8988T (cell line): Measurements from ENCODE around the gene VWA5B1.
"Not testable (repeated sequence)": the region's sequence is repeated elsewhere in the genome, so short reads cannot be mapped to it uniquely, and the experiment has no call there.

Source experiments
- DNase-seq: peaks from one replicate; pipeline ENCODE4 v3.0.0; 2011

Gene VWA5B1

GRCh38 chr1:20281801-20282200 is 8.9 kb upstream of the VWA5B1 start:
- DNase-seq, result no peak

DNA sequence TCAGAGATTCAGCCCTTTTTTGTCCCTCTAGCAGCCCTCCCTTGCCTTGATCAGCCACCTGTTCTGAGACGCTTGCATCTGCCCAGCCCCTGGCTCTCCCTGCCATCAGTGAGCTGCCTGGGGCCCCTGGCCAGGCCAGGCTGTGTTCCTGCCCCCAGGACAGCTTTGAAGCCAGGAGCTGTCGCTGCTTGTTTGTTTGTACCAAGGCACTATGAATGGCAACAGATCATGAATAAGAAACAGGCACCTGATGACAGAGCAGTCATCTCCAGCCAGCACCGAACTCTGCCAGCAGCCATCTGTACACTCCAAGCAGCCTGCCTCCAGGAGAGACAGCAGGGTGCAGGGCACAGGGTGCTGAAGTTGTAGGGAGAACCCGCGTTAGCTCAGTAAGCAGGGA is 8.1 kb upstream of the VWA5B1 start:
- no peak for DNase-seq

DNA sequence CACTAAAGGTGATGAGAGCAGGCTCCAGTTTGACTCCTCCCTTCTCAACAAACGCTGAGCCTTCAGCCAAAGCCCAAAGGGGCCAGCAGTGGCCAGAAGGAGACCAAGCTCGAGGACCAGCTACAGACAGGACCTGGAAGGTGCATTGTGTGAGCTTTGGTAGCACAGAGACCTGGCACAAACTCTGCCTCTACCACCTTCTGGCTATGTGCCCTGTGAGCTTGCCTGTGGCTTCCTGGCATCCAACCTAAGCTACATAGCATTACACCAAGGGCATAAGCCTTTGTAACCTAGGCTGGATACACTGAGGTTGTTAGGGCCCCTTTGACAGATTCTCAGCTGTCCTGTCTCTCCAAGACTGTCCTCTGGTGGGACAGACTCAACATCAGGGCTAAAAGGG is 6.6 kb upstream of the VWA5B1 start:
- no peak for DNase-seq

GRCh38 chr1:20284625-20285024 is 6.0 kb upstream of the VWA5B1 start:
- no peak for DNase-seq

DNA sequence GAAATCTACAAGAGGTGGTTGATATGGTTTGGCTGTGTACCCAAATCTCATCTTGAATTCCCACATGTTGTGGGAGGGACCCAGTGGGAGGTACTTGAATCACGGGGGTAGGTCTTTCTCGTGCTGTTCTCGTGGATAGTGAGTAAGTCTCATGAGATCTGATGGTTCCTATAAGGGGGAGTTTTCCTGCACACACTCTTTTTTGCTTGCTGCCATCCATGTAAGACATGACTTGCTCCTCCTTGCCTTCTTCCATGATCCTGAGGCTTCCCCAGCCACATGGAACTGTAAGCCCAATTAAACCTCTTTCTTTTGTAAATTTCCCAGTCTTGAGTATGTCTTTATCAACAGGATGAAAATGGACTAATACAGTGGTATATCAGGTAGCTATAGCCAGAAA is 5.2 kb upstream of the VWA5B1 start:
- DNase-seq, result no peak

DNA sequence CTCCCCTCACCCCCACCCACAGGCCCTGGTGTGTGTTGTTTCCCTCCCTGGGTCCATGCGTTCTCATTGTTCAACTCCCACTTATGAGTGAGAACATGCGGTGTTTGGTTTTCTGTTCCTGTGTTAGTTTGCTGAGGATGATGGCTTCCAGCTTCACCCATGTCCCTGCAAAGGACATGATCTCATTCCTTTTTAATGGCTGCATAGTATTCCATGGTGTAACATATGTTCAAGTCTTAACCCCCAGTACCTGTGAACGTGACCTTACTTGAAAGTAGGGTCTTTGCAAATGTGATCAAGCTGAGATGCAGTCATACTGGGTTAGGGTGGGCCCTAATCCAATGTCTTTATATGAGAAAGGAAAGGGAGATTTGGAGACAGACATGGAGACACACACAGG is 3.0 kb upstream of the VWA5B1 start:
- DNase-seq, result not testable (repeated sequence)

GRCh38 chr1:20291645-20292084 is 990 bp downstream of the VWA5B1 start:
- no peak for DNase-seq

DNA sequence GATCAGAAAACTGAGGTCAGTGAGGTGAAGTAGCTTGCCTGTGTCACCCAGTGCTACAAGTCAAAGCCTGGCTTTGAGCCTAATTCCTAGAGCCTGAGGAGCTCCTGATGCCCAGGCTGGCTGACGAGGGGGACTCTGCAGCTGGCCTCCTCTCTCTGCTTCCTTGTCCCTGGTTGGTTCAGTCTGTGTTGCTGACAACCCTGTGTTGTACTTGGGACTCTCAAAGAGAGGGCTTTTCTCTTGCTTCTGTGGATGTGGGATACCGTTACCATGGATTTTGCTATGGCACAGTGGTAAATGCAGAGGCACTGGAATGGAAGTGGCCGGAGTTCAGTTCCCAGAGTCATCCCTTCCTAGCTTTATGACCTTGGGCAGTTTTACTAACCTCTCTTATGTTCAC is 8.0 kb downstream of the VWA5B1 start:
- no peak for DNase-seq

DNA sequence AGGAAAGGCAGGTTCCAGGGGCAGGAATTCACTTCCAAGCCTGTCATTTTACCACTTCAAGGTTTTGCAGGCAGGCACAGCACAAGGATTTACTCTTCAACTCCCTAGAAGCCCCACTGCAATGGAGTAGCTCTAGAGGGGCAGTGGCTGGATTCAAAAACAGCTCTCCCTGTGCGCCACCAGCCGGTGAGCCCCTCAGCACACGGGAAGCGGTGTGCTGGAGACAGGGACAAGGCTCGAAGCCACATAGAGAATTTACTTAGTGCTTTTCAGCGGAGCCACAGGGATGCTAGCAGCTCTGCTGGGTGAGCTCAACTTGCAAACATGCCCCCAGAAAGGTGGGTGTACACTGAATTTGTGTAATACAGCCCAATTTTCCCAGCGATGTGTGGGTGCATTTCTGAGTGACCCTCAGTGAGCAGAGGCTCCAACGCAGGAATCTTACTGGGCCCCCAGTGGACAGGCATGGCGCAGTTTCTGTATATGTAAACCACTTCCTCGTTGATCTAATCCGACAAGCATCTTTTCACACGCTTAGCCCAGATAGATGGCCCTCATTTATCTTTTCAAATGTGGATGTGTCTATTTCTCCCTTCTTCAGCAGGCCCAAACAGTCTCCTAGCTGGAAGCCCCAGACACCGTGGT is 10.9 kb downstream of the VWA5B1 start:
- DNase-seq, result no peak

DNA sequence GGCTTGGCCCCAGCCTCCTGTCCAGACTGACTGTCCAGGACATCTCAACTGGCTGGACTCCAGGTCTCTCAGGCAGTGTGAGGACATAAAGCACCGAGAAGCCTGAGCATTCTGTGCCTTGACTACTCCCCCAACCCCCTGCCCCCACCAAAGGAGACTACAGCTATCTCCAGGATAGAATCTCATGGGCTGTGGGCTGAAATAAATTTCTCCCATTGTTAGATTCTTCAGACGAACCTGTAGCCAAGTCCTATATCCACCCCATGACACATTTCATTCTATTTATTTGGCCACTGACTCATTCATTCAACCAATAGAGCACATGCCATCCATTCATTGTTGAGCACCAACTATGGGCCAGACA is 11.4 kb downstream of the VWA5B1 start:
- DNase-seq, result no peak

DNA sequence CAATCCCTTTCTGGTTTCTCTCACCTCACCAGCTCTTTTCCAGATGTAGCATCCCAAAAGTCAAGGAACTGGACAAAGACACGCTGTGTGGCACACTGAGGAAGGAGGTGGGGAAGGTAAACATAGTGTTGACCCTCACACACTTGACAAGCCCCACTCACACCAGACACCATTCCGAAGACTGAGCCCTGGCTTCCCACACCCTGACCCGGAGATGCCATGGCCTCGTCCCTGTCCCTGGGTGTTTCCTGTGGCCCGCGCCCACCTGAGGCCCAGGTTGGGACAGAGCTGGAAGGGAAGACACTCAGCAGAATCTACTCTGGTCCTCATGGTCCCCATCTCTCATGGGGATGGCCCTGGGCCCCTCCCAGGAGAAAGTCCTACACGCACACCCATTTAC is 16.4 kb downstream of the VWA5B1 start:
- no peak for DNase-seq

DNA sequence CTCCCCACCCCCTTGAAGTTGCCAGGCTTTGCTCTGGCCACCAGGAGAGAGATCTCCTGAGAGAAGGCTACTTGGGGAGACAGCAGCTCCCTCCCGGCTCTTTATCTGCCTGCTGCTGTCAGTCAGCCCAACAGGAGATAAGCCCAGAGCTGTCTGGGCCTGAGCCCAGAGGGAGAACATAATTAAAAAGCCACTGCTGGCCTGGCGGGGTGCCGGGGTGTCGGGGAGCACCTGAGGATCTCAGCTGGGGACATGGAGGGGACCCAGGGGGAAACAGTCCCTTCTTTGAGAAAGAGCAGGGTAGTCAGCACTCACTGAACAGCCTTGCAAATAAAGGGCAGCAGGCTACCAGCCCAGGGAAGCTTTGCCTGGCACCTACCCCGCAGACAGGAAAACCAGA is 17.9 kb downstream of the VWA5B1 start:
- DNase-seq, result no peak

- no peak for DNase-seq
Observed at GRCh38 chr1:20311289-20311688, 20.6 kb downstream of the VWA5B1 start.

DNA sequence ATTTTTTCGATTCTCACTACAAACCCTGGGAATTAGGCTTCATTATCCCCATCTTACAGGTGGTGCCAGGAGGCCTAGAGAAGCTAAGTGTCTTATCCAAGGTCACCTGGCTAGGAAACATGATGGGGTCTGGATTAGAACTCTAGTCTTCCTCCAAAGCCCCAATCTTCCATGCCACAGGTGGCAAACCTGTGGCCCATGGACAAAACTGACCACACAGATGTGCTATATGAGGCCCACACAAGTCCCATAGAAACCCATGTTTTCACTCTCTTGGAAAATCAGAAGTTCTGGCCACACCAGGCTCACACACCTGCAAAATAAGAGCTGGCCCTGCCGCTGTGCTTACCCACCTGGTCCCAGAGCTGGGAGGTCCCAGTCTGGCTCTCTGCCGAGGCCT is 21.6 kb downstream of the VWA5B1 start:
- DNase-seq, result no peak

DNA sequence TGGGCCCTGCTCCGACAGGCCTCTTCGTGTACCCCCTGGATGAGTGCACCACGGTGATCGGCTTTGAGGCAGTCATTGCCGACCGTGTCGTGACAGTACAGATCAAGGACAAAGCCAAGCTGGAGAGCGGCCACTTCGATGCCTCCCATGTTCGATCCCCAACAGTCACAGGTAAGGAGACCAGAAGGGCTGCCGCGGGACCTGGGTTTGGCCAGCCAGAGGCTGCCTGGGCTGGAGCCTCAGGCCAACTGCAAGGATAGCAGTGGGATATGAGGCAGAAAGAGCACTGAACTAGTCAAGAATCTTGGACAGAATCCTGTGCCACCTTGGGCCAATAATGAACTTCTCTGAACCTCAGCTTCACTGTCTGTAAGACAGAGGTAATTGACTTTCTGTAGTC is 22.1 kb downstream of the VWA5B1 start:
- no peak for DNase-seq

- no peak for DNase-seq
Observed at GRCh38 chr1:20317471-20317870, 26.8 kb downstream of the VWA5B1 start.

GRCh38 chr1:20318521-20318920 is 27.8 kb downstream of the VWA5B1 start:
- DNase-seq, result no peak

GRCh38 chr1:20318971-20319370 is 28.3 kb downstream of the VWA5B1 start:
- DNase-seq, result no peak

- DNase-seq, result no peak
Observed at GRCh38 chr1:20319456-20320220, 29.0 kb downstream of the VWA5B1 start.

- DNase-seq, result no peak
Observed at GRCh38 chr1:20320704-20321103, 30.0 kb downstream of the VWA5B1 start.

DNA sequence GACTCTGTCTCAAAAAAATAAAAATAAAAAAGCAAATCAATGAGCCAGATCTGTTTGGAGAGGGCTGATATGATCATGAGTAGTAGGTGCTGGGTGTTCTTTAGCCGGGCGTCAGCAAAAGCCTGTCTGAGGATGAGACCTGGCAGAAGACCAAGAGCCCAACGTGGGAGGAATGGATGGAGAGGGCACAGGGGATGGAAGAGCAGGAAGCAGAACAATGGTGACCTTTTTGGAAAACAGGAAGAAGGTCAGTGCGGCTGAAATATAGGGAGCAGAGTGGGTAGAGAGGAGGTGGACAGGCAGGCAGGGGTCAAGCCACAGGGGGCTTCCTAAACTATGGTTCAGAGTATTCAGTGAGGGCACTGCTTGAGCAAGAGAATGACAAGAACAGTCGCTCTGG is 30.9 kb downstream of the VWA5B1 start:
- DNase-seq, result no peak

- DNase-seq, result no peak
Observed at GRCh38 chr1:20322081-20322824, 31.6 kb downstream of the VWA5B1 start.

- no peak for DNase-seq
Observed at GRCh38 chr1:20322825-20323612, 32.3 kb downstream of the VWA5B1 start.

DNA sequence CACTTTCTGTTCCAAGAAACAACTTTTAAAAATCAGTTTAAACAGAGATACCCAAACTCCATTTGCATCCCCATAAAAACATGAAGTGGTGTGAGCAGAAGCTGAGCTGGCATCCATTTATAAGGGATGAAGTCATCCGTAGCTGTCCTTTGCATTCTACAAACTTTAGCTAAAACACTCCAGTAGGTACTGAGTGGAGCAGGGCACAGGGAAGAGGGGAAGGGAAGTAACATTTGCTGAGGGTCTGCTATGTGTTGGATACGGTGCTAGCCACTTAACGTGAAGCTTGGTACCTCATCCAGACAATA is 32.9 kb downstream of the VWA5B1 start:
- no peak for DNase-seq
